Activated B cell treated with CpG ODN at 0.5 μM for 24 hours (primary cell): ENCODE results near the gene ATP5IF1. TPM values are rescaled to one million over a fixed set of nuclear protein-coding genes. Genes with fewer than 3 reads are reported as not detected.
A peak's percentile ranks its signal among the peaks of the same experiment; 100 is the strongest.

Experiments
- ATAC-seq: fragments of 200-7000 bp; cut with Tn5 transposase; one replicate; pipeline ENCODE4 v1.10.0; 2021; ENCODE audit warnings: low read depth, mild to moderate bottlenecking, moderate library complexity
- CTCF ChIA-PET: fragments of 350-600 bp; sonication (Branson Sonifier 250); formaldehyde crosslinking; loops from one replicate; lab custom pipeline; 2021; ENCODE audit warnings: antibody characterized with exemption; lab: Charles Lee
- POLR2A ChIA-PET: fragments of 350-600 bp; sonication (Branson Sonifier 250); formaldehyde crosslinking; loops from one replicate; lab custom pipeline; 2021; ENCODE audit warnings: antibody characterized with exemption; lab: Charles Lee
- DNase-seq: peaks from one replicate; pipeline ENCODE4 v3.0.0; 2022
- H3K27ac Mint-ChIP-seq: one replicate; pipeline ENCODE4 v1.8.0; 2020; ENCODE audit warnings: mixed read lengths
- H3K27me3 Mint-ChIP-seq: one replicate; pipeline ENCODE4 v1.8.0; 2021; ENCODE audit warnings: mixed read lengths
- H3K36me3 Mint-ChIP-seq: one replicate; pipeline ENCODE4 v1.8.0; 2021; ENCODE audit warnings: low read depth, mixed read lengths
- H3K4me1 Mint-ChIP-seq: one replicate; pipeline ENCODE4 v1.8.0; 2021; ENCODE audit warnings: mixed read lengths
- H3K4me3 Mint-ChIP-seq: one replicate; pipeline ENCODE4 v1.8.0; 2020; ENCODE audit warnings: mild to moderate bottlenecking, mixed read lengths
- H3K9me3 Mint-ChIP-seq: one replicate; pipeline ENCODE4 v1.8.0; 2020; ENCODE audit warnings: mixed read lengths
- intact Hi-C: fragments of 100-400 bp; cut with micrococcal nuclease; formaldehyde crosslinking; loops from one replicate; pipeline ENCODE4 v1.15.1; 2024
- total RNA-seq: library from RNA; stranded (reverse); gene quantifications from 2 replicates; pipeline ENCODE4 v1.2.3, GENCODE V29; 2022
- TF ChIP-seq, protein P1 (sequence below): fragments of 200-600 bp; IDR thresholded peaks from one replicate; pipeline ENCODE4 v1.8.0; 2022; ENCODE audit warnings: antibody characterized with exemption, mild to moderate bottlenecking

Gene ATP5IF1
- total RNA-seq, 1 donor from 2014 or later, result 87.0 TPM

DNA sequence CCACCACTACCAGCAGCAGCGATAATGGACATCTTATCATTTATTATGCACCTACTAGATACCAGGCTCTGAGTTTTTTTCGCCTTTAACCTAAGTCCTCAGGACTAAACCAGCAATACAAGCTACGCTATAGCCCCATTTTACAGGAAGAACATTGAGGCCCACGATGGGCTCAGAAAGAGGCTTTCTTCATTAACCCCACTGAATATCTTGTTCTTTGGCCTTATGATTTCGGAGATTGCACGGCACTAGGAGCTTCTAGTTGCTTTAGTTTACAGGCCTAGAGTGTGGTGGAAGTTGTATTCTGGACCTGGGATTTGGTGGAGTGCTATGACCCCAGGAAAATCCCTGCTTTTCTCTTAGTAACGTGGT lies 24.9 kb downstream of the ATP5IF1 start:
- ATAC-seq, result no peak
- intact Hi-C loops, result no loop called here
- peaks cover 6% of the 10 kb centered on the region for H3K27me3 Mint-ChIP-seq
- no peaks in the 10 kb centered on the region for H3K36me3 Mint-ChIP-seq
- DNase-seq, result no peak
- H3K4me3 Mint-ChIP-seq, result peak overlapping the region; percentile 82
- peaks cover 23% of the 10 kb centered on the region for H3K4me1 Mint-ChIP-seq
- H3K9me3 Mint-ChIP-seq, result no peaks in the 10 kb centered on the region
- peak overlapping the region; percentile 18 for H3K27ac Mint-ChIP-seq
- ChIA-PET CTCF (interaction anchor here (1.5 to 2.3 kb wide), 2 partner anchors 12 to 99 kb away, joined by 3 to 8 read pairs; no protein-coding TSS in a partner anchor), POLR2A (interaction anchor here (2.6 to 5.1 kb wide), 5 partner anchors 11 to 320 kb away, joined by 16 to 79 read pairs (median 35); partner anchors contain the start of genes ATP5IF1 and MED18)
- TF ChIP-seq, protein P1, sequence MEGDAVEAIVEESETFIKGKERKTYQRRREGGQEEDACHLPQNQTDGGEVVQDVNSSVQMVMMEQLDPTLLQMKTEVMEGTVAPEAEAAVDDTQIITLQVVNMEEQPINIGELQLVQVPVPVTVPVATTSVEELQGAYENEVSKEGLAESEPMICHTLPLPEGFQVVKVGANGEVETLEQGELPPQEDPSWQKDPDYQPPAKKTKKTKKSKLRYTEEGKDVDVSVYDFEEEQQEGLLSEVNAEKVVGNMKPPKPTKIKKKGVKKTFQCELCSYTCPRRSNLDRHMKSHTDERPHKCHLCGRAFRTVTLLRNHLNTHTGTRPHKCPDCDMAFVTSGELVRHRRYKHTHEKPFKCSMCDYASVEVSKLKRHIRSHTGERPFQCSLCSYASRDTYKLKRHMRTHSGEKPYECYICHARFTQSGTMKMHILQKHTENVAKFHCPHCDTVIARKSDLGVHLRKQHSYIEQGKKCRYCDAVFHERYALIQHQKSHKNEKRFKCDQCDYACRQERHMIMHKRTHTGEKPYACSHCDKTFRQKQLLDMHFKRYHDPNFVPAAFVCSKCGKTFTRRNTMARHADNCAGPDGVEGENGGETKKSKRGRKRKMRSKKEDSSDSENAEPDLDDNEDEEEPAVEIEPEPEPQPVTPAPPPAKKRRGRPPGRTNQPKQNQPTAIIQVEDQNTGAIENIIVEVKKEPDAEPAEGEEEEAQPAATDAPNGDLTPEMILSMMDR, result no peak

DNA sequence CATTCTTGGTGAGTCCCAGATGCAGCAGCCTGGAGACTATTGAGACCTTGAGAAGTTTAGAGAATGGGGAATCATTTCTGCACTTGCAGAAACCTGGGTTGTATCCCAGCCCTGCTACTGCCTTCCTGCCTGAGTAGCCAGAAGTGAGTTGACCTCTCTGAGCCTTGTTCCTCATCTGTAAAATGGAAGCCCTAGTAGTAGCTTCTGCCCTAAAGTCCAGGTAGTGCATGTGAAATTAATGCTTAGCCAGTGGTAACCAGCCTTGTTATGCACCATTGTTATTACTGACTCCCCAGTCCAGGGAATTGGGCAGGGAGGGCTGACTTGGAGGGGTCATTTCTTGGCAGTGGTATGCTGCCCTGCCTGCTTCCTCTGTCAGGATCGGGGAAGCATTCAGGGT lies 29.0 kb downstream of the ATP5IF1 start:
- intact Hi-C loops, result no loop called here

DNA sequence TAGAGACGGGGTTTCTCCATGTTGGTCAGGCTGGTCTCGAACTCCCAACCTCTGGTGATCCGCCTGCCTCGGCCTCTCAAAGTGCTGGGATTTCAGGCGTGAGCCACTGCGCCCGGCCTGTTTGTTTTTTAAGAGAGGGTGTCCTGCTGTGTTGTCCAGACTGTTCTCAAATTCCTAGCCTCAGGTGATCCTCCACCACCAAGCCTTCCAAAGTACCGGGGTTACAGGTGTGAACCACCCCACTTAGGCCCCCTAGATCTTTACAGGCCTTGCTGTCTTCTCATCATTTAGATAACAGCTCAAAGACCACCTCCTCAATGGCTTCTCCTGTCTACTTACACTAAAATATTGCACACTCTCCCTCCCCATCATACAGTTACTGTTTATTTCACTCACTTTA lies 29.7 kb downstream of the ATP5IF1 start:
- POLR2A ChIA-PET, result interaction anchor here (1.2 kb wide), 1 partner anchor 16 kb away, joined by 3 read pairs; no protein-coding TSS in a partner anchor
- intact Hi-C loops, result no loop called here
- no peak overlapping the region for H3K4me3 Mint-ChIP-seq
- ATAC-seq (no peak), DNase-seq (no peak)
- no peaks in the 10 kb centered on the region for H3K9me3 Mint-ChIP-seq
- H3K36me3 Mint-ChIP-seq, result peaks cover 6% of the 10 kb centered on the region
- H3K27ac Mint-ChIP-seq, result no peak overlapping the region
- H3K27me3 Mint-ChIP-seq, result peaks cover 2% of the 10 kb centered on the region
- CTCF ChIA-PET, result interaction anchor here (1.4 kb wide), 1 partner anchor 17 kb away, joined by 4 read pairs; no protein-coding TSS in a partner anchor
- TF ChIP-seq, protein P1, result no peak
- peaks cover 9% of the 10 kb centered on the region for H3K4me1 Mint-ChIP-seq

More for the DNA sequence above, 29.0 kb downstream of the ATP5IF1 start:
- Mint-ChIP-seq H3K9me3 (no peaks in the 10 kb centered on the region), H3K27ac (no peak overlapping the region), H3K27me3 (peaks cover 2% of the 10 kb centered on the region), H3K36me3 (peaks cover 4% of the 10 kb centered on the region), H3K4me3 (no peak overlapping the region), H3K4me1 (peaks cover 10% of the 10 kb centered on the region)
- no peak for ATAC-seq
- TF ChIP-seq, protein P1, result no peak
- DNase-seq, result no peak
- ChIA-PET POLR2A (interaction anchor here (1.0 to 1.1 kb wide), 2 partner anchors 16 to 21 kb away, joined by 3 to 4 read pairs; no protein-coding TSS in a partner anchor), CTCF (no interaction called here)

DNA sequence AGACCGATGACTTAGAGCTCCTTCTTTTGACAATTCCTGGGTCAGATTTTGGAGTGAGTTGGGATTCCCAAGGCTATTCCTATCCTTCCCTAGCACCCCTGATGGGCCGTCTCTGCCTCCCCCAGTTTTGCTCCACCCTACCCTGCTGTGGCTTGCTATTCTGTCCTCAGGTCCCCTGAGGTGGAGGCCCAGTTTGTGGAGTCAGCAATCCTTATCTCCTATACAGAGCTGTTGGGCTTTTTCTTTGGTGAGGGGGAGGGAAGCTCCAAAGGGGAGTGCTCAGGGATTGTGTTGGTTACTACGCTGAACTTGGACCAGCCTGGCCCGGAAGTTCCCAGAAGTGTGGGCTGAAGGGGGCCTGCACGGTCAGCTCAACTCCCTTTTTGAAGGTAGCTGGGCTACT lies 31.0 kb downstream of the ATP5IF1 start:
- Mint-ChIP-seq H3K27ac (no peak overlapping the region), H3K4me1 (no peaks in the 10 kb centered on the region), H3K36me3 (peaks cover 11% of the 10 kb centered on the region), H3K4me3 (no peak overlapping the region), H3K9me3 (no peaks in the 10 kb centered on the region), H3K27me3 (no peaks in the 10 kb centered on the region)
- DNase-seq, result no peak
- ATAC-seq, result no peak
- TF ChIP-seq, protein P1, result no peak
- CTCF ChIA-PET, result interaction anchor here (0.6 to 1.4 kb wide), 2 partner anchors 19 to 51 kb away, joined by 3 to 4 read pairs; no protein-coding TSS in a partner anchor
- intact Hi-C loops, result no loop called here
- POLR2A ChIA-PET, result interaction anchor here (0.9 to 1.2 kb wide), 2 partner anchors 9 to 17 kb away, joined by 3 to 4 read pairs; no protein-coding TSS in a partner anchor

DNA sequence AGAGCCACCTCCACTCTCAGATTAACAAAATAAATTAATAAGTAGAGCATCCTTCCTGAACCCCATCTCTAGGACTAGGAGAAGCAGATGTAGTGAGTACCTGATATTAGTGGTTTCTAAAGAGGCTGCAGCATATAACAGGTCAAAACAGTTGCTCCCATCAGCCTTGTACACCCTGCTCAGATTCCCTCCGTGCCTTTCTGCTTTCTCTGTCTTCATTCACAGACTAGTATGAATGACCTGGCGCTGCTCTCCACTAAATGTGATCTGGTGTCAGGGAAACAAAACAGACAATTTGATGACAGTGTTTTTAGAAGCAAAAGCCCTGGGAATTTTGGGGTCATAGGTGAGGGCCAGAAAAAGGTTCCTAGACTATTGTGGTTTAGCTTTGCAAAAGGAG lies 31.7 kb downstream of the ATP5IF1 start:
- Mint-ChIP-seq H3K27ac (no peak overlapping the region), H3K4me3 (no peak overlapping the region), H3K9me3 (no peaks in the 10 kb centered on the region), H3K36me3 (peaks cover 14% of the 10 kb centered on the region), H3K27me3 (no peaks in the 10 kb centered on the region), H3K4me1 (no peaks in the 10 kb centered on the region)
- POLR2A ChIA-PET, result no interaction called here
- no peak for ATAC-seq
- no peak for DNase-seq
- TF ChIP-seq, protein P1, result no peak
- intact Hi-C loops, result no loop called here
- CTCF ChIA-PET, result no interaction called here
